Retinal pigment epithelial cell (primary cell): ENCODE measurements around the gene ATP6AP2.

Source experiments
- DNase-seq: peaks from one replicate; pipeline ENCODE4 v3.0.0-alpha.2; 2010; ENCODE audit warnings: low read depth
- H3K4me3 ChIP-seq: 2 replicates; pipeline ENCODE4 v1.5.1; 2011; ENCODE audit warnings: mild to moderate bottlenecking, low read length, control low read depth, moderate library complexity
- CTCF ChIP-seq: conservative IDR thresholded peaks from 2 replicates; pipeline ENCODE4 v1.5.1; 2011; ENCODE audit warnings: low read depth, low read length, control low read depth, inconsistent platforms

ATP6AP2 gene

GRCh38 chrX:40580537-40581335, at the start of gene ATP6AP2:
Gene ATP6AP2, plus strand, starts transcription at chrX:40580970. Its CDS starts 96 bp downstream, at chrX:40581066.
- DNase-seq = peak; percentile 75
- H3K4me3 ChIP-seq = peak within 1 kb of the TSS; percentile 81
- TF ChIP-seq CTCF = no peak

- no peak overlapping the region for H3K4me3 ChIP-seq
- TF ChIP-seq CTCF = no peak
- DNase-seq = no peak
These were observed 49.5 kb upstream of the ATP6AP2 start for GRCh38 chrX:40531056-40531826.

- TF ChIP-seq CTCF = no peak
- DNase-seq = no peak
- H3K4me3 ChIP-seq = no peak overlapping the region
These were observed 43.5 kb upstream of the ATP6AP2 start for GRCh38 chrX:40537310-40537709.

- no peak for TF ChIP-seq CTCF
- DNase-seq = no peak
- no peak overlapping the region for H3K4me3 ChIP-seq
These were observed 42.4 kb upstream of the ATP6AP2 start for GRCh38 chrX:40538406-40538805.

GRCh38 chrX:40539214-40540142, 41.3 kb upstream of the ATP6AP2 start:
- no peak overlapping the region for H3K4me3 ChIP-seq
- DNase-seq = no peak
- TF ChIP-seq CTCF = no peak

GRCh38 chrX:40542208-40542607, 38.6 kb upstream of the ATP6AP2 start:
- no peak for TF ChIP-seq CTCF
- no peak overlapping the region for H3K4me3 ChIP-seq
- DNase-seq = no peak
